Measurements from ENCODE around the gene CNGB1. TPM values are rescaled to one million over a fixed set of nuclear protein-coding genes. Genes with fewer than 3 reads are reported as not detected.

The CNGB1 gene
- polyA plus RNA-seq, 1 donor from 2014 or later = 20.7 TPM

GRCh38 chr16:57883953-57884654 lies 86.8 kb downstream of the CNGB1 start:
- H3K9me3 ChIP-seq (ENCODE audit: low read length) = no peaks in the 10 kb centered on the region
- no peak overlapping the region for H3K4me2 ChIP-seq (ENCODE audit: low read length)
- H3K9me2 ChIP-seq (ENCODE audit: insufficient read depth, low read length) = no peaks in the 10 kb centered on the region
- no peaks in the 10 kb centered on the region for H4K20me1 ChIP-seq (ENCODE audit: insufficient read depth)
- H3K4me3 ChIP-seq (ENCODE audit: low read length) = no peak overlapping the region
- no peak overlapping the region for H2AFZ ChIP-seq (ENCODE audit: low read depth, low read length)
- H3K36me3 ChIP-seq (ENCODE audit: insufficient read depth, low read length) = no peaks in the 10 kb centered on the region
- H3K79me2 ChIP-seq (replicated peaks; ENCODE audit: insufficient read depth, low read length) = no peaks in the 10 kb centered on the region
- no peak overlapping the region for H3K9ac ChIP-seq (ENCODE audit: low read length)
- H3K27ac ChIP-seq (ENCODE audit: low read length) = no peak overlapping the region
- H3F3A ChIP-seq (ENCODE audit: insufficient read depth, low read length, poor library complexity, severe bottlenecking) = no peaks in the 10 kb centered on the region
- peaks cover 19% of the 10 kb centered on the region for H3K27me3 ChIP-seq (ENCODE audit: insufficient read depth, low read depth, low read length)
- TF ChIP-seq TAF1 (IDR thresholded peaks at IDR 0.05; ENCODE audit: low read depth) = no peak
- TF ChIP-seq SMC3 (conservative IDR thresholded peaks at IDR 0.05; ENCODE audit: poor library complexity) = no peak
- TF ChIP-seq, protein P1, sequence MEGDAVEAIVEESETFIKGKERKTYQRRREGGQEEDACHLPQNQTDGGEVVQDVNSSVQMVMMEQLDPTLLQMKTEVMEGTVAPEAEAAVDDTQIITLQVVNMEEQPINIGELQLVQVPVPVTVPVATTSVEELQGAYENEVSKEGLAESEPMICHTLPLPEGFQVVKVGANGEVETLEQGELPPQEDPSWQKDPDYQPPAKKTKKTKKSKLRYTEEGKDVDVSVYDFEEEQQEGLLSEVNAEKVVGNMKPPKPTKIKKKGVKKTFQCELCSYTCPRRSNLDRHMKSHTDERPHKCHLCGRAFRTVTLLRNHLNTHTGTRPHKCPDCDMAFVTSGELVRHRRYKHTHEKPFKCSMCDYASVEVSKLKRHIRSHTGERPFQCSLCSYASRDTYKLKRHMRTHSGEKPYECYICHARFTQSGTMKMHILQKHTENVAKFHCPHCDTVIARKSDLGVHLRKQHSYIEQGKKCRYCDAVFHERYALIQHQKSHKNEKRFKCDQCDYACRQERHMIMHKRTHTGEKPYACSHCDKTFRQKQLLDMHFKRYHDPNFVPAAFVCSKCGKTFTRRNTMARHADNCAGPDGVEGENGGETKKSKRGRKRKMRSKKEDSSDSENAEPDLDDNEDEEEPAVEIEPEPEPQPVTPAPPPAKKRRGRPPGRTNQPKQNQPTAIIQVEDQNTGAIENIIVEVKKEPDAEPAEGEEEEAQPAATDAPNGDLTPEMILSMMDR (IDR thresholded peaks at IDR 0.05; ENCODE audit: poor library complexity, severe bottlenecking) = no peak
- no peak for TF ChIP-seq EP300 (conservative IDR thresholded peaks at IDR 0.05; ENCODE audit: poor library complexity, severe bottlenecking)
- TF ChIP-seq POLR2AphosphoS5 (IDR thresholded peaks at IDR 0.05) = no peak
- no peak for TF ChIP-seq EZH2 (IDR thresholded peaks at IDR 0.05; ENCODE audit: borderline replicate concordance, insufficient read depth, low read length, poor library complexity, severe bottlenecking)
- no peak for TF ChIP-seq RAD21 (conservative IDR thresholded peaks at IDR 0.05)
- no peak for TF ChIP-seq MXI1 (conservative IDR thresholded peaks at IDR 0.05; ENCODE audit: poor library complexity, severe bottlenecking)
- TF ChIP-seq, protein P2, sequence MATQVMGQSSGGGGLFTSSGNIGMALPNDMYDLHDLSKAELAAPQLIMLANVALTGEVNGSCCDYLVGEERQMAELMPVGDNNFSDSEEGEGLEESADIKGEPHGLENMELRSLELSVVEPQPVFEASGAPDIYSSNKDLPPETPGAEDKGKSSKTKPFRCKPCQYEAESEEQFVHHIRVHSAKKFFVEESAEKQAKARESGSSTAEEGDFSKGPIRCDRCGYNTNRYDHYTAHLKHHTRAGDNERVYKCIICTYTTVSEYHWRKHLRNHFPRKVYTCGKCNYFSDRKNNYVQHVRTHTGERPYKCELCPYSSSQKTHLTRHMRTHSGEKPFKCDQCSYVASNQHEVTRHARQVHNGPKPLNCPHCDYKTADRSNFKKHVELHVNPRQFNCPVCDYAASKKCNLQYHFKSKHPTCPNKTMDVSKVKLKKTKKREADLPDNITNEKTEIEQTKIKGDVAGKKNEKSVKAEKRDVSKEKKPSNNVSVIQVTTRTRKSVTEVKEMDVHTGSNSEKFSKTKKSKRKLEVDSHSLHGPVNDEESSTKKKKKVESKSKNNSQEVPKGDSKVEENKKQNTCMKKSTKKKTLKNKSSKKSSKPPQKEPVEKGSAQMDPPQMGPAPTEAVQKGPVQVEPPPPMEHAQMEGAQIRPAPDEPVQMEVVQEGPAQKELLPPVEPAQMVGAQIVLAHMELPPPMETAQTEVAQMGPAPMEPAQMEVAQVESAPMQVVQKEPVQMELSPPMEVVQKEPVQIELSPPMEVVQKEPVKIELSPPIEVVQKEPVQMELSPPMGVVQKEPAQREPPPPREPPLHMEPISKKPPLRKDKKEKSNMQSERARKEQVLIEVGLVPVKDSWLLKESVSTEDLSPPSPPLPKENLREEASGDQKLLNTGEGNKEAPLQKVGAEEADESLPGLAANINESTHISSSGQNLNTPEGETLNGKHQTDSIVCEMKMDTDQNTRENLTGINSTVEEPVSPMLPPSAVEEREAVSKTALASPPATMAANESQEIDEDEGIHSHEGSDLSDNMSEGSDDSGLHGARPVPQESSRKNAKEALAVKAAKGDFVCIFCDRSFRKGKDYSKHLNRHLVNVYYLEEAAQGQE (IDR thresholded peaks at IDR 0.05; ENCODE audit: borderline replicate concordance) = no peak

- Histone ChIP-seq H3K36me3 (ENCODE audit: insufficient read depth, low read length) (no peaks in the 10 kb centered on the region), H3K9me3 (ENCODE audit: low read length) (no peaks in the 10 kb centered on the region), H3K4me3 (ENCODE audit: low read length) (no peak overlapping the region), H3K9me2 (ENCODE audit: insufficient read depth, low read length) (no peaks in the 10 kb centered on the region), H4K20me1 (ENCODE audit: insufficient read depth) (no peaks in the 10 kb centered on the region), H3K4me2 (ENCODE audit: low read length) (no peak overlapping the region), H3K27me3 (ENCODE audit: insufficient read depth, low read depth, low read length) (peaks cover 22% of the 10 kb centered on the region), H3K79me2 (replicated peaks; ENCODE audit: insufficient read depth, low read length) (no peaks in the 10 kb centered on the region), H3F3A (ENCODE audit: insufficient read depth, low read length, poor library complexity, severe bottlenecking) (no peaks in the 10 kb centered on the region), H2AFZ (ENCODE audit: low read depth, low read length) (no peak overlapping the region), H3K9ac (ENCODE audit: low read length) (peak overlapping the region; percentile 25), H3K27ac (ENCODE audit: low read length) (peak overlapping the region; percentile 52)
- TF ChIP-seq RAD21 (conservative IDR thresholded peaks at IDR 0.05) (no peak), SMC3 (conservative IDR thresholded peaks at IDR 0.05; ENCODE audit: poor library complexity) (no peak)
These were observed 87.4 kb downstream of the CNGB1 start for GRCh38 chr16:57883480-57883879.

All from neural cell (in vitro differentiated cells).